H1 (cell line): ENCODE measurements around the gene ACTN4.

Experiments
- CTCF ChIP-seq, 3 experiments: IDR thresholded peaks; 1 replicate in 2 of 3; 2 replicates in 1 of 3; pipeline versions ENCODE4 v1.5.1 to v1.6.1; 2011; ENCODE audit warnings: low read length in 3 of 3, mild to moderate bottlenecking in 3 of 3, inconsistent platforms in 2 of 3, low read depth in 1 of 3, moderate library complexity in 1 of 3; ENCODE audit not compliant: insufficient read depth in 1 of 3; ENCODE audit errors: control extremely low read depth in 1 of 3
- KDM5A ChIP-seq: fragments of 200-600 bp; IDR thresholded peaks from 2 replicates; pipeline ENCODE4 v1.7.1; 2012; ENCODE audit warnings: mild to moderate bottlenecking, low read length, inconsistent platforms, mixed read lengths
- POLR2A ChIP-seq, 2 experiments: IDR thresholded peaks; 1 replicate in 1 of 2; 2 replicates in 1 of 2; pipeline ENCODE4 v1.6.1; 2011; ENCODE audit warnings: low read depth in 2 of 2, low read length in 2 of 2, mild to moderate bottlenecking in 2 of 2; ENCODE audit errors: control extremely low read depth in 1 of 2
- POLR2AphosphoS5 ChIP-seq: IDR thresholded peaks from 2 replicates; pipeline ENCODE4 v1.6.1; 2011; ENCODE audit warnings: low read depth, low read length
- RXRA ChIP-seq: IDR thresholded peaks from 2 replicates; pipeline ENCODE4 v1.6.1; 2011; ENCODE audit warnings: low read depth, mild to moderate bottlenecking, low read length, moderate library complexity; ENCODE audit not compliant: insufficient read depth
- SP2 ChIP-seq: IDR thresholded peaks from 2 replicates; pipeline ENCODE4 v1.6.1; 2012; ENCODE audit warnings: mild to moderate bottlenecking, low read length, inconsistent platforms

DNA sequence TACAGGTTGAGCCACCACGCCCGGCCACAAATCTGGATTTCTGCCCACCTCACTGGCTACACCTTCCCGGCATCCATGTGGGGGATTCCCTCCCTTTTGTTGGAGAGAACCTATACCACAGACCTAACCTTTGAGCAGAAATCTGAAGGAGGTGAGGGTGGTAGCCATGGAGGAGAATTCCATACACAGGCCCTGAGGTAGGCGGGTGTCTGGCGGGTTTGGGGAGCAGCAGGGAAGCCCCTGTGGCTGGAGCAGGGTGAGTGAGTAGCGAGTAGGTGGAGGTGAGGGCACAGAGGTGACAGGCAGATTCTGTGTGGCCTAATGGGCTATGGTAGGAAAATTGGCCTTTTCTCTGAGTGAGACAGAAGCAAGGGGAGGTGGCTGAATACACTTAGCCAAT lies 17.9 kb upstream of the ACTN4 start:
- no peak for TF ChIP-seq CTCF (IDR thresholded peaks at IDR 0.05; ENCODE audit: control extremely low read depth in 1 of 3, insufficient read depth in 1 of 3, low read depth in 1 of 3, low read length in 3 of 3)
- TF ChIP-seq POLR2A (IDR thresholded peaks at IDR 0.05; ENCODE audit: control extremely low read depth in 1 of 2, low read depth in 2 of 2, low read length in 2 of 2), result no peak
- no peak for TF ChIP-seq SP2
- TF ChIP-seq KDM5A, result no peak
- no peak for TF ChIP-seq RXRA
- TF ChIP-seq POLR2AphosphoS5, result no peak
